HG03066 (cell line): Measurements from ENCODE around the gene CNTNAP2.
A peak's percentile ranks its signal among the peaks of the same experiment; 100 is the strongest.

ENCODE experiments used
- ATAC-seq: cut with Tn5 transposase; IDR thresholded peaks from one replicate; pipeline ENCODE4 v1.9.1; 2021; ENCODE audit warnings: low read depth; ENCODE audit not compliant: unreplicated experiment

Gene CNTNAP2

GRCh38 chr7:146116521-146117222 is at the start of gene CNTNAP2:
TSS of gene CNTNAP2 (plus strand) at chr7:146116801. CDS start at chr7:146116877, 76 bp downstream.
- no peak for ATAC-seq

GRCh38 chr7:146067880-146068279 is 48.7 kb upstream of the CNTNAP2 start:
- no peak for ATAC-seq

- ATAC-seq: no peak
Measured at GRCh38 chr7:146074195-146074765, 42.3 kb upstream of the CNTNAP2 start.

- no peak for ATAC-seq
Measured at GRCh38 chr7:146076344-146076743, 40.3 kb upstream of the CNTNAP2 start.

GRCh38 chr7:146084086-146084485 is 32.5 kb upstream of the CNTNAP2 start:
- no peak for ATAC-seq

- peak; percentile 79 for ATAC-seq
Measured at GRCh38 chr7:146090023-146090645, 26.5 kb upstream of the CNTNAP2 start.

GRCh38 chr7:146094356-146094755 is 22.2 kb upstream of the CNTNAP2 start:
- no peak for ATAC-seq

- ATAC-seq: no peak
Measured at GRCh38 chr7:146096994-146097393, 19.6 kb upstream of the CNTNAP2 start.

GRCh38 chr7:146106319-146106718 is 10.3 kb upstream of the CNTNAP2 start:
- ATAC-seq: no peak

- ATAC-seq: no peak
Measured at GRCh38 chr7:146112755-146113154, 3.8 kb upstream of the CNTNAP2 start.

GRCh38 chr7:146115548-146115850 is 1.1 kb upstream of the CNTNAP2 start:
- no peak for ATAC-seq

GRCh38 chr7:146115851-146116520 is 615 bp upstream of the CNTNAP2 start:
- no peak for ATAC-seq

GRCh38 chr7:146117576-146117975 is 975 bp downstream of the CNTNAP2 start:
- no peak for ATAC-seq

- ATAC-seq: no peak
Measured at GRCh38 chr7:146119002-146119401, 2.4 kb downstream of the CNTNAP2 start.

GRCh38 chr7:146123715-146124114 is 7.1 kb downstream of the CNTNAP2 start:
- ATAC-seq: no peak

- no peak for ATAC-seq
Measured at GRCh38 chr7:146126767-146127509, 10.3 kb downstream of the CNTNAP2 start.

- no peak for ATAC-seq
Measured at GRCh38 chr7:146129296-146129695, 12.7 kb downstream of the CNTNAP2 start.

GRCh38 chr7:146129997-146130396 is 13.4 kb downstream of the CNTNAP2 start:
- ATAC-seq: no peak

GRCh38 chr7:146131701-146132100 is 15.1 kb downstream of the CNTNAP2 start:
- no peak for ATAC-seq

GRCh38 chr7:146136357-146136875 is 19.8 kb downstream of the CNTNAP2 start:
- ATAC-seq: no peak

GRCh38 chr7:146138926-146139325 is 22.3 kb downstream of the CNTNAP2 start:
- ATAC-seq: no peak
